ENCODE measurements around the gene TMEM80.

GRCh38 chr11:721741-722345 lies 26.2 kb downstream of the TMEM80 start:
- TF ChIP-seq CTCF (IDR thresholded peaks at IDR 0.05; ENCODE audit: low read depth, low read length) (no peak), EZH2phosphoT487 (IDR thresholded peaks at IDR 0.05; ENCODE audit: low read depth) (no peak)
